ENCODE results near the gene RER1.

Gene RER1

DNA sequence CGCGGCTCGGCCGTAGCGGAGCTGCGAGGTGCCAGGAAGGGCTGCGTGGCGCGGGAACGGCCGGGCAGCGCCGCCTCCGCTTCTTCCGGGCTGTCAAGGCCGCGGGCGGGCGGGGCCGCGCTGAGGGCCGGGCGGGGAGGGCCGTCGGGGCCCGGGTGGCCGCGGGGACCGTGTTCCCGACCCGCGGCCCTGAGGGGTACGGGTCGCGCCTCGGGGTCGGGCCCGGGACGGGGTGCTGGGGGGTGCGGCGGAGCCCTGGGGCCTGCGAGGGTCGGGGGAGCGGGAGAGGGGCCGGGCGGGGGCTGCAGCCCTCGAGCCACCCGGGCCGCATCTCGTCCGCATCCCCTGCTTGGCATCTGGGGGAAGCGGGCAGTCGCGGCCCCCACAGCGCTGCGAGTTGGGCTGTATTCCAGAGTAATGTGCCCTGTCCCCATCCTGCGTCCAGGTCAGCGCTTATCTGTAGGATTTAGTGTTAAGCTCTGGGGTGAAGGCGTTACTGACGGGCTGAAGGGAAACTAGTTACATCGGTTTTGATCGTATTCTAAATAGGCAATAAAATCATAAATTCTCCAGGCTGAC, 379 bp downstream of the RER1 start:
- no peak for DNase-seq (ENCODE audit: low read depth)
- TF ChIP-seq CTCF (conservative IDR thresholded peaks at IDR 0.05; ENCODE audit: control insufficient read depth, insufficient read depth, low read depth, low read length): no peak

DNA sequence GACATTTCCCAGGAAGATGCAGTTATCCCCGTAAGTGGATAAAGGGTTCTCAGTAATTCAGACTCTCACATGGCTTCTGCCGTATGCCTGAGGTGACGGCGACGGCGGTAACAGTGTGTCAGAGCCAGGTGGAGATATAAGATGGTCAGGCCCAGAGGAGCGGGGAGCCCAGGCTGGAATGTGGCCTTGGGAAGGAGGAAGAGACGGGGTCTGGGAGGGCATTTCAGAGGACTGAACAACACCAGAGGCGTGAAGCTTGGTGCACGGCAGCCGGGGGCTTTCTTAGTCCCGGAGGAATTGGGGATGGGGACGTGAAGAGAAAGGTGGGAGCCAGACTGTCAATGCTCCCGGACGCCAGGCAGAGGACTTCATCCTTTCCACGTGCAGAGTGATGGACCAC, 1.0 kb downstream of the RER1 start:
- no peak for TF ChIP-seq CTCF (conservative IDR thresholded peaks at IDR 0.05; ENCODE audit: control insufficient read depth, insufficient read depth, low read depth, low read length)
- DNase-seq (ENCODE audit: low read depth): no peak
- H3K4me3 ChIP-seq (ENCODE audit: control insufficient read depth, low read depth, low read length): peak overlapping the region; percentile 74

More for the DNA sequence above, 379 bp downstream of the RER1 start:
- peak overlapping the region; percentile 74 for H3K4me3 ChIP-seq (ENCODE audit: control insufficient read depth, low read depth, low read length)

GRCh38 chr1:2393471-2393877, 1.8 kb downstream of the RER1 start:
- TF ChIP-seq CTCF (conservative IDR thresholded peaks at IDR 0.05; ENCODE audit: control insufficient read depth, insufficient read depth, low read depth, low read length): no peak
- H3K4me3 ChIP-seq (ENCODE audit: control insufficient read depth, low read depth, low read length): peak overlapping the region; percentile 74
- DNase-seq (ENCODE audit: low read depth): no peak

DNA sequence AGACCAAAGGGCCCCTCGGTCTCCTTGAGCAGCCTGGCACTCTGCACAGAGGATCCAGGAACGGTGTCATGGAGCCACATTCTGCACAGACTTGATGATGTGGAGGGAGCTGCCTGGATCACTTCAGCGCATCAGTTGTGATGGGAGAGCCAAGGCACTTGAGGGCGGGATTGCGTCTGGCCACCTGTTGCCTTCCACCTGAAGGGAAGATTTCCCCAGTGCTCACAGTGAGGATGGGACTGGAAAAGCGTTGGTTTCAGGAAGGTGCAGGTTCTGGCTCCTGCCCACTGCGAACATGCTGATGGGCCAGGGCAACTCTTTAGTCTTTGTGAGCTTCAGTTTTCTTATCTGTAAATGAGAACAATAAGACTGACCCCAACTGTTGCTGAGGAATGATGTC, 2.6 kb downstream of the RER1 start:
- no peak for DNase-seq (ENCODE audit: low read depth)
- no peak for TF ChIP-seq CTCF (conservative IDR thresholded peaks at IDR 0.05; ENCODE audit: control insufficient read depth, insufficient read depth, low read depth, low read length)
- no peak overlapping the region for H3K4me3 ChIP-seq (ENCODE audit: control insufficient read depth, low read depth, low read length)

- no peak for DNase-seq (ENCODE audit: low read depth)
- no peak for TF ChIP-seq CTCF (conservative IDR thresholded peaks at IDR 0.05; ENCODE audit: control insufficient read depth, insufficient read depth, low read depth, low read length)
Measured at GRCh38 chr1:2394761-2395160, 3.1 kb downstream of the RER1 start.

DNA sequence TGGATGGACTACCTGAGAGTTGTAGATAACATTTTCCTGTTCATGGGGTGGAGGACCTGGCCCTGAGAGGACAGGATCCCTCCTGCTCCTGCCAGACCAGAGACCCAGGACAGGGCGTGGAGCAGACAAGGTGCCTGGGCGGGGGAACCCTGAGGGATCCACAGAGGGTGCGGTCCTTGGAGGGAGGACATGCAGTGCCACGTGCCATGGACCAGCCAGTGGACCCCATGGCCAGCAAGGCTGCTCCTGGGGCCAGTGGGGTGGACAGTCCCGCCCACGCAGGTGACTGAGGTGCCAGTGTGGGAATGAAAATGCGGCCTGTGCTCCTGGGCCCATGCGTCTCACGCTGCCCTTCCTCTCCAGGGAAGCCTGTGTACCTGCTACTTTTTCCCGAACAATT, 3.6 kb downstream of the RER1 start:
- H3K4me3 ChIP-seq (ENCODE audit: control insufficient read depth, low read depth, low read length): no peak overlapping the region
- DNase-seq (ENCODE audit: low read depth): no peak
- no peak for TF ChIP-seq CTCF (conservative IDR thresholded peaks at IDR 0.05; ENCODE audit: control insufficient read depth, insufficient read depth, low read depth, low read length)

More at GRCh38 chr1:2394761-2395160, 3.1 kb downstream of the RER1 start:
- no peak overlapping the region for H3K4me3 ChIP-seq (ENCODE audit: control insufficient read depth, low read depth, low read length)

- TF ChIP-seq CTCF (conservative IDR thresholded peaks at IDR 0.05; ENCODE audit: control insufficient read depth, insufficient read depth, low read depth, low read length): no peak
- H3K4me3 ChIP-seq (ENCODE audit: control insufficient read depth, low read depth, low read length): no peak overlapping the region
- no peak for DNase-seq (ENCODE audit: low read depth)
Measured at GRCh38 chr1:2396059-2396458, 4.4 kb downstream of the RER1 start.

All from fibroblast of mammary gland (primary cell).